Hepatocyte (in vitro differentiated cells): ENCODE measurements around the gene BRCA2.

Source experiments
- CTCF ChIP-seq: fragments of 200-600 bp; sonication (generic); IDR thresholded peaks from 2 replicates; pipeline ENCODE4 v1.5.1; 2016; ENCODE audit warnings: antibody characterized with exemption, mild to moderate bottlenecking; ENCODE audit not compliant: poor library complexity
- EZH2 ChIP-seq: fragments of 200-600 bp; sonication (generic); IDR thresholded peaks from 2 replicates; pipeline ENCODE4 v1.6.1; 2016; ENCODE audit warnings: antibody characterized with exemption, mild to moderate bottlenecking, borderline replicate concordance
- EZH2phosphoT487 ChIP-seq: fragments of 200-600 bp; sonication (generic); IDR thresholded peaks from one replicate; pipeline ENCODE4 v1.6.1; 2018; ENCODE audit warnings: antibody characterized with exemption, mild to moderate bottlenecking, low read depth, moderate library complexity; ENCODE audit not compliant: unreplicated experiment, severe bottlenecking

DNA sequence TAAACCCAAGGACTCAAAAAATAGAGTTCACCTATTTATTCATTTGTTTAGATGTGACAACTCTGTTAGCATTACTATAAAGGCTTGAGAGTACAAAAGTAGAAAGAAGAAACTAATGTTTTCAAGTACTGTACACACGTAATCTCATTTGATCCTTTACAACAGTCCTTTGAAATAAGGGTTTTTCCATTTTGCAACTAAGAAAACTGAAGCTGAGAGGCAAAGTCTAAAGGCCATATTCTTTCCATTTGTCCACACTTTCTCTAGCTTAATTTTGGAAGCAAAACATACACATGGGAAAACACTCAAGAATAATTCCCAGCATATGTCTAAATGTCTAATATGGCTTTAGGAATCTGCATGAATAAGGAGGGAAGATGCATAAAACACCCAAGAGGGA is 34.2 kb upstream of the BRCA2 start:
- no peak for TF ChIP-seq CTCF
- no peak for TF ChIP-seq EZH2
- TF ChIP-seq EZH2phosphoT487: no peak
